NCI-H460 (cell line): ENCODE results near the gene ZEB2. TPM values are rescaled to one million over a fixed set of nuclear protein-coding genes. Genes with fewer than 3 reads are reported as not detected.

Experiments used
- DNase-seq: peaks from one replicate; pipeline ENCODE4 v3.0.0-alpha.2; 2016; ENCODE audit warnings: low read depth; ENCODE audit errors: extremely low read depth
- total RNA-seq: library from RNA; depleted of rRNA; stranded (reverse); fragments of >200 nt; shearing (Covaris generic); gene quantifications from 2 replicates; pipeline ENCODE4 v1.2.3, GENCODE V29; 2014

Gene ZEB2
- total RNA-seq, 1 experiment from 2014 or later = 50.0 TPM

DNA sequence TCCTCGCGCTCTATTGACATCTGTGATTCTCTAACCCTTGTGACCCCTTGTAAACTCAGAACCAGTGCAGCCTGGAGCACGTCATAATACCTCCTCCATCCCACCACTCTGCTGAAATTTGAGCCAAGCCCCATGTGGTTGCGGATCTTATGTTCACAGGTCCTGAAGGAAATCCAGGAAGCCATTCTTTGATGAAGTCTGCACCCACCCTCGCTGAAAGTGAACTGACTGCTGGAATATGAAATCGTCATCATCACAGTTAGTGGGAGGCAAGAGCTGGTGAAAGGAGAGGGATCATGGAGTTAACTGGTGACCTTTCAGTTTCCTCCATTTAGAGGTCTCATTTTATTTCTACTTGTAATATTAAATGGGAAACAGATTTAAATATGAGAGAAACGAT is 21.6 kb downstream of the ZEB2 start:
- no peak for DNase-seq

DNA sequence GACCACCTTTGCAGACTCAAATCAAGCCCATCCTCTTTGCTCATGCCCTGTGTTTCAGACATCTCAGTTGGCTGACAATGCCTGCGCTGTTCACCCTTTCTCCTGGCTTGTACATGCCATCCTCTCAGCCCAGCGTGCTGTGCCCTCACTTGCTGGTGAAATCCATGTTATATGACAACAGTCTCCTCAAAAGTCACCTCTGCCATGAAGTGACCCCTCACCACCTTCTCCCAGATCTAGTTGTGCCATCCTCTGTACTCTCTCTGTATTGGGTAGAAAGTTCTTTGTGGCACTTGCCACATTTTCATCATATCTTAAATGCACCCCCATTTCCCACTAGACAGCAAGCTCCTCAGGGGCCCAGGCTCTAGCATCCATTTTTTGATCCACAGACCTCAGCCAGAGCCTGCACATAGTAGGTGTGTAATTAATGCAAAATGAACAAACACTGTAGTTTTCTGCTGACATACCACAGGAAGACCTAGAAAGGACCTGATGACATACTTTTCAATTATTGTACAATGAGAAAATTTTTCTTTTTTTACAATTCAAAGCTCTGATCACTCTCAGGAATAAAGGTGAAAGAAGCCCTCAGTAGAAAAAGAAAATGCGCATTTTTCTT is 22.8 kb downstream of the ZEB2 start:
- no peak for DNase-seq

DNA sequence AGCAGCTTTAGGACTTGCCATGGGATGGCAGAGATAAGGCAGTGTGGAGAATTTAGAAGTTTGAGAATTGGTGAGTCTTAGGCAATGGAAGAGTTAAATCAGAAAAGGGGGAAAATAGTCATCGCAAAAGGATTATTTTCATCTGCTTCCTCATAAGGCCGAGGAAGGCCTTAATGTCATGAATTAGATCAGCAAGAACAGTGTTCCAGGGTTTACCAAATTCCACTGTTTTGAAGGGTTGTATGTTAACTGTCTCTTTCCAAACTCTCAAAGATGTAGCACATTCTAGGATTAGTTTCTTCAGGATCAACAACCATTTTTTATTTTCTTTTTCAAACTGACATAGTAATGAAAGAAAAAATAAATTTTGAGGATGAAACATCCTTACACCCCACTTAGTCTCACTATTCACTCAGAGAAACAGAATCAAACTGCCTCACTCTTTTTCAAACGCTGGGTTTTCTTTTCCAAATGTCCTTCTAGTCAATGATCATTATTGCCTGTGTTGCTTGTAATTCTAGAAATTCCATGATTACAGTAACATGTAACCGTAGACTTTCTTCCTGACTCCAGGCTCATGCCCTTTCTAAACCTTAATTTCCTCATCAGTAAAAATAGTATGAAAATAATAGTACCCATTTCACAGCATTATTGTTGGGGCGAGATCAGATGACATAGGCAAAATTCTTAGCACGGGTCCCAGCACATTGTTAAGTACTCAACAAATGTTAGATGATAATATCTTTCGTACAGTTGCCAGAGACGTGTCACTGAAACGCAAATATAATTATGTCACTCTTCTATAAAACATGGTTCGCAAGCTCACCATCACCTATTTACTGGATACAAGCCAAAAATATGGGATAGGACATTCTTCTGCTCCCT is 23.6 kb downstream of the ZEB2 start:
- DNase-seq = no peak

DNA sequence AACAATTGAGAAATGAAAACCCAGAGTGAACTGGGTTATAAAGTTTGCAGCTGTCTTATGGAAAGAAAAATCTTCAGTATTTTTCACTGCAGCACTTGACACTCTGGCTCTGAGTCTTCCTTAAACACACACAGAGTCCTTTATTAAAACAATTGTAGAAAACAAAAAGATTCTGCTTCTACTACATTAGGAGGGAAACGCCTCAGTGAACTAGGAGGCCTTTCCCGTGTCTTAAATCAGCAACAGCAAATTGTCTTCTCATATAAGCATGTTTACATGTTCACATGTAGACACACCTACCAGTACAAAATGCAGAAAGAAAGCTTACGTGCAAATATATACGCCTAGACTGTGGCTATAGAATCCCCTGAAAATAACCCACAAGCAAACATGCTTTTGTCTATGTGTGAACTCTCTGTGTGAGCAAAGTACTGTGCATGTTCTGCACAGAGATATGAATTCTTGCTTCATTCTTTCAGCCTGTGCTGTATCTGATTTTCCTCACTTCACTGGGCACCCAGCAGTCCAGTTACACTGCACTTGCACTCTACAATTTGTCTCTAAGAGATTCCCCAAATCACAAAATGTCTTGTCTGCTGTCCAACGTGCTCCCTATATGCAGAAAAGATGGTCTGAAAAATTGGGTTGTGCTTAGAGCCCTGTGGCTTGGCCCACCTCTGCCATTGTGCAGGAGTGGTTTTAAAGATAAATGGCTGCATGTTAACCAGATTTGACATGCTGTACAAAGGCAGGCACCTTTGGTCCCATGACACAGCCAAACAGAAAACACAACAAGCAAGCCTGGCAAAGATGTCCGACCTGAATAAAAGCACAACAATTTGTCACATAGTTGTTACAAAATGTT is 24.5 kb downstream of the ZEB2 start:
- DNase-seq = no peak

DNA sequence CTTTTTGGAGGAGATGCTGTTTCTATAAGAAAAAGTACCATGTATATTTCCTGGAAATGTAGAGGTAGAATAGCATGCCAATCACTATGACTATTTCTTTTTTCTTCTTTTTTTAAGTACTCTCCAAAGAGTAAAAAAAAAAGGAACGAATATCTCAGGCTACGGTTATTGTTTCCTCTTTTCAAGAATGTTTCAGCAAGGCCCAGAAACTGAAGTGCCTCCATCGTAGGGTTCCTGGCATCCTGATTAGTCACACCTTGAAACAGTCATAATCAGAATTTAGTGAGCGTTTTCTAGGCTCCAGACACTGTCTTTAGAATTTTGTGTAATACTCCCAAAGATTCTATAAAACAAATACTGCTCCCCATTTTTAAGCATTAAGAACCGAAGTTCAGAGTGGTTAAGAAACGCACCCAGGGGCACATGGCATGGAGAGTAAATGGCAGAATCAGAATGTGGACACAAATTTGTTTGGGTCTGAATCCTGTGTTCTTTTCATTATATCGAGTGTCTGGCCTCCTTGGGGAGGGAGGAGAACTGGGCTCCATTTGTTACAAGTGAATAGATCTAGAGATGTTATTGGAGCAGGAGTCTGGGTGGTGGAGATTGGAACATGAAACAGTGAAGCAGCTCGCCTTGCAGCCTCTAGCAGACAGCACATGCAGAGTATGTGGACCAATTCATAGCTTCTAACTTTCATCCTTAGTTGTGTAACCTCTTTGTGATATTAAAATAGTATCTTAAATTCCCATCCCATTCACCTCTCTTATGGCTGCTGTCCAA is 26.7 kb downstream of the ZEB2 start:
- DNase-seq = no peak

DNA sequence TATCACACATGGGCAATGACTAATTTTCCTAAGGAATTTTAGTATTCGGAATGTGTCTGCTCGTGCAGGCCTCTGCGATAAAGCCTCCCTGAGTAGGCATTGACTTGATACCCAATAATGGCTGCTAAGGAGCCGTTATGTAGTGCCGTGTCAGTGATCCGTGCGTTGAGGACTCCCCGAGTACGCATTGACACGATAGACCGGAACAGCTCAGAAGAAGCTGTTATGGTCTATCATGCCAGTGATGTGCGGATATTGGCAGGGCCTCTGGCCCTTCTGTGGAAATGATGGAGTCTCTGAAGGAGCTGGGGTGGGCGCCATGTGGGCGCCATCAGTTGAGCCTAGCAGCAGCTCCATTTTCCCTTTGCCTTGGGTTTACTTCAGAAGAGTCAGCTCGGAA is 29.1 kb downstream of the ZEB2 start:
- DNase-seq = no peak

DNA sequence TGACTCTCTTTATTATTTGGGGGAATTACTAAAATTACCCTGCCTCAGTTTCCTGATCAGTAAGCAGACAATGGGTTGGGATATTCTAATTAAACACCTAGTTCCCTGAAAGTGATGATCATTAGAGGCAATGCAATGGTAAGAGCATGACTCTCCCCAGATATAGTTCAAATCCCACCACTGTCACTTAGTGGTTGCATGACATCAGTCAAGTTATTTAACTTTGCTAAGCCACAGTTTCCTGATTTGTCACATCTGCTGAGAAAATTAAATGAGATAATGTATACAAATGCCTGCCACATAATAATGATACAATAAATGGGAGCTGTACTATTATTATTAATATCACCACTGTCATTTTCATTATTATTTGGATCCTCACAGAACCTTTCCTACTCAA is 29.9 kb downstream of the ZEB2 start:
- no peak for DNase-seq

DNA sequence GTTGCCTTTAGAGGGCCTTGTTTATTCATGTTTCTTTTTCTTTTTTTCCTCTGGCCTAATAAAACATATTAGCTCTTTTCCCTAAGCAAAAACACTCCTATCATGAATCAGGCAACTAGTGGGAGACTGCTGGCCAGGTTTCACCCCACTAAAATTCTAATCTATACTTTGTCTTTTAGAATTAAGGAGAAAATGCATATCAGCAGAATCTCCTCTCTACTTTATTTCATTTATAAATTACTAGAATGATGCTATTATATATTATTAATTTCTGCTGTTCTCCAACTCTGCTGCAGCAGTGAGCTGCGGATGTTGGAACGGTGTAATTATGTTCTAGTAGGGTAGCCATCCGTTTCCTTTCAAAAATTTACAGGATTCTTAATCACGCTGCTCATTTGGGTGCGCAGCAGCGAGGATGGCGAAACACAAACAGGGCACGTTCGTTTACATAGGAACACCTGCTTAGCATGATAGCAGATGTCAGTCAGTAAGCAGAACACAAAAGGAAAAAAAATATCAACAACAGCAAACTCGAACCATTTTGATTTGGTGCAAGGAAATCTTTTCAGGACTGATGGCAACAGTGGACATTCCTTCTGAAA is 30.5 kb downstream of the ZEB2 start:
- DNase-seq = no peak

DNA sequence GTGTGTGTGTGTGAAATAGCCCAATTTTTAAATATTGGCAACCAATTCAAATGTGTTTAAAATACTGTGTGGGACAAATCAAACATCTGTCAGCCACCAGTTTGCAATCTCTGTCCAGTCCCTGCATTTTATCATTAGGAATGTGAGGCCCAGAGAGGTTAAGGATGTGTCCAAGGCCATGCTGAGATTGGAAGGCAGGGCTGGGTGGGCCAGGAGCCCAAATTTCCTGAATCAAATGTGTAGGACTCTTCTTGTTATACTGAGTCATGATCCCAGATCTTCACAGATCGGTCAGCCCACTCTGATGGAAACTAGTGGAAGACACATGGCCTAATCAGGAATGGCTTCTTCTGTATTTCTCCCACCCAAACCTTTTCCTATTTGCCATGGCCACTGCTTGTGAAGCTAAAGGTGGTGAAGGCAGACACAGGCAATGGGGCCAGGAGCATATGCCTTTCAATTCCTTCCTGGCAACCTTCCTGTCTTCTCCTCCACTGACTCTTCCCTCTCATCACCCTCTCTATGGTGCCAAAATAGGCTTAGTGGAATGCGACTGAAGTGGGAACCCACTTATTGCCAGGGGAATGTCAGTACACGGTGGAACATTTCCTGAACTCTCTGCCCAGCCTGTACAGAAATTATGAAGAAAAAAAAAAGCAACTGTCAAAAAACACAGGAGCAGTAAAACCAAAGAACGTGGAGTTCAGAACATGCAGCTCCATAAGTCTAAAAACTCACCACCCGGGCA is 35.5 kb downstream of the ZEB2 start:
- DNase-seq = no peak

DNA sequence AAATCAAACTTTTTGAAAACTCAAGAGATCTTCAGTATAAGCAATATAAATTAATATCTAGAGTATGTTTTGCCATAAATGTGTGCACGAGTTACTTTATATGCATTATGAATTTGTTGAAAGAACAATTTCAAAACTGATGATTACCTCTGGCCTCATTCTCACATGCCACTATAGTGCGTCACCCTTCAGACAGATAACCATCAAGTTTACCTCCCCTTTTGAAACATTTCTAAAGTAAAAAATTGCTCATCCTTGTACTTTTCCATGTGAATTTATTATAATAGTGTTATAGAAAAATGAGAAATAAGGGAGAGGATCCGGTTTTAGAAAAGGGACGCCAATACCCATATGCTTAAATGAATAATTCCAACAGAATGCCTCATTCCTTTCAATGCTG is 38.3 kb downstream of the ZEB2 start:
- DNase-seq = no peak

DNA sequence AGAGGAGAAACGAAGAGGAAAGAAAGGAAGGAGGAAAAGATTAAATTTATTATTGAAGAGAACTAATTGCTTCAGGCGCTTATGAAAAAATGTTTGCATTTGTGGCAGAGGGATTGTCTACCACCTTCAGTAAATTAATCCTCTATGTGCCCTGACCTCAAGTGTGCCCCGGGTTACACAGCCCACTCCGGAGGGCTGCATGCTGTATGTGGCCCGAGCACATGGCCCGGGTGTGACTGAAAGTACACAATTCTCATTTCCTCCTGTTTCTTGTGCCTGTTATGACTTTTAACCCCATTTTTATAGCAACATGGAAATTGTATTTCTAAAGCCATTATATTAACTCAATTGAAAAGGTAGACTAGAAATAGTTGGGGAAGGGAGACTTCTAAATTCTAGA is 38.8 kb downstream of the ZEB2 start:
- no peak for DNase-seq

DNA sequence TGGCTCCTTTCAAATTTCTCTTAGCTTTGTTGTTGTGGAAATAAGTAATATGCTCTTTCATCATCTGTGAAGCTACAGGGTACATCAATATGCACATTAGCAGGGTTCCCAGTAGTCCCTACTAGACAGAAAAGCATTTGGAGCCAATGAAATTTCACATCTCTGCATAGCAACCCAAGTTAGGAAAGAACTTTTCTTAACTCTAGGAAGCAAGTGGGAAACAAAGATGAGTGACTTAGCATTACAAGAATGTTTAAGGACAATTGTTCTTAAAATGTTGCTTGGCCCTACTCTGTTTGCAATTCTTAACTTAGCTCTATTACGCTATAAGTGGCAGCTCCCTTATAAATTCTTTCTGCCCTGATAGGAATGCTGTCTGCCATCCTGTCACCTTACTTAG is 39.6 kb downstream of the ZEB2 start:
- no peak for DNase-seq

DNA sequence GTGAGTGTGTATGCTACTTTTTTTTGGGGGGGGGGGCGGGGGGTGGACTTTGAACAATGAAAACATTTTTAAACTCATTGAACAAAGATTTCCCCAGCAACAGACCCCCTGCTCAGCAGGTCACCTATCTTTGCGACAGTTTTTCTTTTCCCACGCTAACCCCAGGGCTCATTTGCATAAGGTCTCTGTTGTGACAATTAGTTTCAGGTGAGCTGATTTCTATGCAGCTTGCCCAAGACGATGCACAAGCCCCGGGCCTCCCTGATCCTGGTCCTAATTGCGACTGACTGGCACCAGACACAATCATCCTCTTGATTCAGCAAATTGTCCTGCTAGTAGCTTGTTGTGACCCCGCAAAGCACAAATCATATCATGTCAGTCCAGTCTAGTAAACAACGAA is 40.3 kb downstream of the ZEB2 start:
- no peak for DNase-seq

DNA sequence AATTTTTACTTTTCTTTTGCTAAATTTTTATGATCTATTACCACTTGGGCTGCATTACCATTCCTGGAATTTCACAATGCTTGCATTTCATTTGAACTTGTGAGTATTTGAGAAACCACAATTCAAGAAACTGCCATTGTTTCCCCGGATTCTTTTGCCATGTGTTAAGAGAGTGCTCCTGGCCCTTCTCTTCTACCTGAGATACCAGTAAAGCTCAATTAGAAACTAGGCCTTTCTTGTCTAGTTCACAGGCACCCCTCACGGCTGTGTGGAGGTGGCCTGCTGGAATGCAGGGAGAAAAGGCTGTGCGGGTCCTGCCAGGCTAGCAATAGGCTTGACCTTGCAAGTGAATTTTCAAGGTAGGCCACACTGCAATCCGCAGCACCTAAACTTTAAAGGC is 40.8 kb downstream of the ZEB2 start:
- no peak for DNase-seq

DNA sequence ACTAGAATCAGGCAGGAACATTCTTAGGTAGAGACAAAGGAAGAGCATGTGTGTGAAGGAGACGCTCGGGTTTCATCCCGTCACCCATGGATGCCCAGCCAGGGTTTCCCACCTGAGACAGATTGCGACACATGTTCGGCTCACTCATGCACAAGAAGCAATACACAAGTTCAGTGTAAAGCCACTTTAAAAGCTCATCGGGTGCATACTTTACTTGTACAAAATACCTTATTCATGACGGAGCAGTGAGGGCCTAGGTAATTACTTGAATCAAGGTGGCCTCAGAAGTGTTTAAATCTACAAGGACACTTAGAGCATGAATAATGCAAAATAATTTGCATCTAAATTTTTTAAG is 42.0 kb downstream of the ZEB2 start:
- no peak for DNase-seq

DNA sequence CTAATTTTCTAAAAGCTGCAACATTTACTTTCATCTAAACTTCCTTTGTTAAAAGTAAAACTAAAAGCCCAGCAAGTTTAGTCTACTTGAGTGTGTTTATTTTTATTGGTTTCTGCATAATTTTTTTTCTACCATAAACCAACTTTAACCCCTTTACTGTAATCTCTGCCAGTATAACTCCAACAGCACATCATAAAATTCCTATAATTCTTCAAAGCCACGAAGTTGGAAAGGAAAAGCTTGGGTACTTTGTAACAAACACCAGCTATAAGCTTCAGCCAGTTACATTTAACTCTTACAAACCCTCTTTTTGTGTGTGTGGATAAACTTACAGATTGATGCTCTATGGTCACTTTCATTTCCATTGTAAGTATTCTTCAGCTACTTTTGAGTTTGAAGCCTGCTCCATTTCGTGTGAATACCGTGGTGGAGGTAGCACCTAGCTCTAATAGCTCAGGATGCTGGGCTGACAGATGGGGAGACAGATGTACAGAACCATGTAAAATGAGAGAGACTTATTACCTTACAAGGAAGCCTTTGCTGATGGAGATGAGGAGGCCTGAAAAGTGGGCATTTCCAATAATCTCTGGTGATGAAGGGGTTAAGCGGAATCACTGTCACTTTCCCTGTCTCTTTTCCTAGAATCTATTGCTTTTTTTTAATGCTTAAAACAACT is 42.5 kb downstream of the ZEB2 start:
- DNase-seq = no peak

DNA sequence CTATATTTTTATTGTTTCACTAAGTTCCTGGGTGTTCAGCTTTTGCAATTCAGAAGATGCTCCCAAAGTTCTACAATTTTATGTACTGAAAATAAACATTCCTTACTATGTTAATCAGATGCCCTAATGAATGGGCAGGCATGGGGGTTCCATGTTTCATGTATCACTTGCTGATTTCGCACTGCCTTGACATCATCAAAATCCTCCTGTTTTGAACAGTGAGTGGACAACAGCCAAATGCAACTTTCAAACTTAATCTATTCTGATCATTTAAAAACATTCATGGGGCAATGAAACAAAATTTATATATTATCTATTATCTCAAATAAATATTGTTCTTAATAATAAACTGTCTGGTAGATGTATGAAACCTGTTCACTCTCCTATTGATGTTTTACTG is 43.2 kb downstream of the ZEB2 start:
- DNase-seq = no peak

DNA sequence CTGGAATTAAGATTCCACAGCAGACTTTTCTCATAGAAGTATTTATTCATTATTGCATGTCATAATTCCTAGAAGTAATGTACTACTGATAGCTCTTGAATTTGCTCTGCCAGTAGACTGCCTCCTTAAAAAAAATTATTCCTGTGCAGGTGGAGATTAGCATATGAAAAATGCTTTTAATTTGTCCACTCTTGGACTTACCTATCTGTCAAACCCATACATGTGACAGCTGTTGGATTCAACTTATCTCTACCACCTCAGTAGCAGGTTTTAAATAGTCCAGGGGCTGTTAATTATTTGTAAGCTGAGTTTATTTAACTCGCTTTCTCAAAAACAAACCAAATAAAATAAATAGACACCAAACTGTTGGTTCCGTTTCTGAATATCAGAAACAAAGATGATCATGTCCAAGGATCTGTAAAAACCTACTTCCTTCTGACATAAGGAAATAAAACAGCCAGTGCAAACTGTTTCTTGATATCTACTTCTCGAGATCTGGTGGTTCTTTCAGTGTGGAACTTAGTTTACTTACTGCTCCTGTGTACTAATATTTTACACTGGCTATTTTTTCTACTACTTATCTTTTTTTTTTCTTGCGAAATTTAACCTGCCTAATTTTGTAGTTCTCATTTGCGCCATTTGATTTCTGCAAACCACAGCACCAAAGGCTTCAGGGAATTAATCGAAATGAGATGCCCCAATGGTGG is 44.2 kb downstream of the ZEB2 start:
- DNase-seq = no peak
